ENCODE data around the gene SYCP2.
"Not testable (repeated sequence)": the region's sequence is repeated elsewhere in the genome, so short reads cannot be mapped to it uniquely, and the experiment has no call there.

Gene SYCP2

GRCh38 chr20:59933296-59933848, at the start of gene SYCP2:
SYCP2 (minus strand) TSS chr20:59933637; CDS start chr20:59922413, 11,224 bp downstream.
- DNase-seq, result peak; percentile 67

- DNase-seq, result no peak
Measured at GRCh38 chr20:59983076-59983475, 49.6 kb upstream of the SYCP2 start.

- DNase-seq, result no peak
Measured at GRCh38 chr20:59977086-59977485, 43.6 kb upstream of the SYCP2 start.

DNA sequence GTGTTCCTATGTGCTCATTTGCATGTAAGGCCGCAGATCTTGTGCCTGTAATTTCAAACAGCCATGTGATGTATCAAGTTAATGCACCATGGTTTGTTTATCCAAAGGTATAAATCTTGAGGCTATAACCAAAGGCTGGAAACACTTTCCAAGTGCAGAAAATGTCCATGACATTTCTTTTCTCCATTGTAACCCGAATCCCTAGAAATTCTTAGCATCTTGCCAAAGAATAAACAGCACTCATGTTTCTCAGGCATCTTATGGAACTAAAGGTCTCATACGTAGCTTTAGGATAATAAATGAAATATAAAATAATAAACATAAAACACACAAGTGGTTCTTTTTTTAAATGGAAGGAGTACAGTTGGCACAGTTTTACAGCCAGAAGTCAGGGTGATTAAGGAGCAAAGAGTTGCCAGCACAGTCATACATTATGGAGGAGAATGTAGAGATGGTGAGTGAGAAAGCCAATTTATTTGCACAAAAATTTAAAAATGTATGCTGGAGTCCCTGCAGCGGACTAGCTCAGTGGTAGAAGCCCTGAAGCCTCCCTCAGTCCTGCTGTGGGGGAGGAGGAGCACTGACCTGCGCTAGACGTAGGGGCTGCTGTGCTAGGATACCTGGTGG, 42.8 kb upstream of the SYCP2 start:
- DNase-seq, result no peak

DNA sequence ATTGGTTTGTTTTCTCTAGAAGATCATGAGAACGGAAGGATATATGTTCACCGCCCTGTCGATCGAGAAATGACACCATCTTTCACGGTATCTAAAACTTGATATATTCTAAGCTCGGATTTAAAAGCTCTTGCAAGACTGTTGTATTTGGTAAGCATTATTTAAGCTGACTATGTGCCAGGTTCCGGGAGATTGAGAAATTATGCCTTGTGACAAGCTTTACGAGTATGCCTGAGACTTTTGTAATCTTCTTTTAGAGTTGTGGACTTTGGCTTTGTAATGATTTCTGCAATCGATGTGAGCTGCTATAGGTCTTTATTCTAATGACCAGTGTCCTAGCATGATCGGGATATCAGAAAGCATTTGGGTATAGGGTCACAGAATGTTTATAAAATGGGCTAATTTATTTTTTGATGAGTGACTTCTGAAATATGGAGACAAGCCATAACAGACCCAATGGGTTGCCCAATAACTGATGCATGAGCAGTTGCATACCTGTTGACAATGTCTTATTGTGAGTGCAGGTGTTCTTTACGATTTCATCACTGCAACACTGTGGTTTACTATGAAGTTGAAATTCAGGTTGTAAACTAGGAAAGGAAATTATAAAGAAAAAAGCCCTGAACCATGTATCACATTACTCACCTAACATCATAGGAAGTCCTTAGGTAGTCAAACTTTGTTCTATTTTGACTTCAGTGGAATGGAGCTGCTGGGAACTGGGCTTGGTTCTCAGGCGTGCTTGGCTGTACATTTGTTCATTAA, 38.8 kb upstream of the SYCP2 start:
- no peak for DNase-seq

- DNase-seq, result no peak
Measured at GRCh38 chr20:59971428-59971827, 38.0 kb upstream of the SYCP2 start.

GRCh38 chr20:59966428-59966827, 33.0 kb upstream of the SYCP2 start:
- DNase-seq, result no peak

DNA sequence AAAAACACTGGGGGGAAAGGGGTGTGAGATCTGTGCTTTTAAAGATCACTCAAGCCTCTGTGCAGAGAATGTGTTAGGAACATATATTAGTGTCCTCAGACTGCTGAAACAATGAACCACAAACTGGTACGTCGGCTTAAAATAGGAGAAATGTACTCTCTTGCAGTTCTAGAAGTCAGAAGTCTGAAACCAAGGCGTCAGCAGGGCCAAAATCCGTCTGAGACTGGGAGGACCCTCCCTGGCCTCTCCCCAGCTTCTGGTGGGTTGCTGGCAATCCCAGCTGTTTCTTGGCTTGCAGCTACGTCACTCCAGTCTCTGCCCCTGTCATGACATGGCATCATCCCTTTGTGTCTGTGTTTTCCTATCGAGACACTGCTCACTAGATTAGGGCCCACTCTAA, 28.7 kb upstream of the SYCP2 start:
- DNase-seq, result no peak

DNA sequence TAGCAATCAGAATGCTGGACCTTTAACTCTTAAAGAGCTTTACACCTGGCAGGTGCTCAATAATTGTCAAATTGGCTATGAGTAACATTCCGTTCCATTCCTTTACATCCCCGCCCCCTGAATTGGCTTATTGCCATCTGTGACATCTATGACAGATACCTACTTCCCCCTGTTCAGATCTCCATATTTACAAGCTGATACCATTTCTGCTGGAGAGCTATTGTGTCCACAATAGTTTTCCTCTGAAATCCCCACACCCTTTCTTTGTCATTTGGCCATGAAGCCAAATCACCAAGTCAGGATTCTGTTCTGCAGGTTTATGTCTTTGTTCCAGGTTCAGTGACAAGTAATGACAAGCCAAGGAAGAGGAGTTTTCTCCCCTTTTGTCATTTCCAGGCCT, 28.0 kb upstream of the SYCP2 start:
- DNase-seq, result no peak

DNA sequence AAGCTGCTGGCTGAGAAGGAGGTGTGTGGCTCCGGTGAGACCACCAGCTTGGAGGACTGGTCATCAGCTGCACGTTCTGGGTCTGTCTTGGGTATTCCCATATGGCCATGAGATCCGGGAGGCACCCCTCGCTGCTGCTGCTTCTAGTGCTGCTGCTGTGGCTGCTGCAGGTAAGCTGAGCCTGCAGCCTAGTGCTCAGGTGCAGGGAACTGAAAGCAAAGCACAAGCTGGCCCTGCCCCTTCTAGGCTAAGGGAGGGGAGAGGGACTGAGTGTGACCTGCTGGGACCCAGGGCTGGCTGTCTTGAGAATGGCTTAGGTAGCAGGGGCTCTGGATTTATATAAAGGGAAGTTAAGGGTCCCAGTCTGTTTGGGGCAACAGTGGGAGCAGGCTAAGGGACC, 25.2 kb upstream of the SYCP2 start:
- no peak for DNase-seq

GRCh38 chr20:59958123-59958522, 24.7 kb upstream of the SYCP2 start, which contains the start of gene CDH26:
CDH26 (plus strand) TSS chr20:59958423; CDS start chr20:59958727, 304 bp downstream.
- DNase-seq, result no peak

GRCh38 chr20:59957568-59957967, 24.1 kb upstream of the SYCP2 start:
- not testable (repeated sequence) for DNase-seq

DNA sequence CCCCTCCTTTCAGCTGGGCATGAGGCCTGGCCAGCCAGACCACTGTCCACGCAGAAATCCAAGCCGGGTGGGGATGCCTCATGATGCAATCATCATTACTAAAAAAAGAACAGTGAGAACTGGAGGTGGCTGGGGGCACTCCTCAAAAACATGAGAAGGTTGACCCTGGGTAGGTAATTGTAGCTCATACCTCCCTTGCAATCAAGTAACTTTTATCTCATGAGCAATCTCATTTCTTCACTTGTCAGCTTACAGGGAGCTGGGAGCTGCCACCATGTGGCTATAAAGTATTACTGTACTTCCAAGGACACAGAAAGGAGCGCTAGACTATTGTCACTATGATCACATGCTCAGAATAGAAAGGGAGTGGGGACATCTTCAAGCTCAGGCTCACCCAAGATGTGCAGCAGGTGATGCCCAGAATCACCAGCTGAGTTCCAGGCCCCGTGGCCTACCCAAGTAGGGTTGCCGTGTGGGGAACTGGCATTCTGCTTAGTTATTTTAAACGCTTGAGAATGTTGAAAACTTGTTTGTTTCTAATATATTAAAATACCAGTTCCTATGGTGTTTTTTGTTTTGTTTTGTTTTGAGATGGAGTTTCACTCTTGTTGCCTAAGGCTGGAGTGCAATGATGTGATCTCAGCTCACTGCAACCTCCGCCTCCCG, 21.8 kb upstream of the SYCP2 start:
- DNase-seq, result no peak

- no peak for DNase-seq
Measured at GRCh38 chr20:59954718-59955117, 21.3 kb upstream of the SYCP2 start.

- no peak for DNase-seq
Measured at GRCh38 chr20:59949911-59950310, 16.5 kb upstream of the SYCP2 start.

DNA sequence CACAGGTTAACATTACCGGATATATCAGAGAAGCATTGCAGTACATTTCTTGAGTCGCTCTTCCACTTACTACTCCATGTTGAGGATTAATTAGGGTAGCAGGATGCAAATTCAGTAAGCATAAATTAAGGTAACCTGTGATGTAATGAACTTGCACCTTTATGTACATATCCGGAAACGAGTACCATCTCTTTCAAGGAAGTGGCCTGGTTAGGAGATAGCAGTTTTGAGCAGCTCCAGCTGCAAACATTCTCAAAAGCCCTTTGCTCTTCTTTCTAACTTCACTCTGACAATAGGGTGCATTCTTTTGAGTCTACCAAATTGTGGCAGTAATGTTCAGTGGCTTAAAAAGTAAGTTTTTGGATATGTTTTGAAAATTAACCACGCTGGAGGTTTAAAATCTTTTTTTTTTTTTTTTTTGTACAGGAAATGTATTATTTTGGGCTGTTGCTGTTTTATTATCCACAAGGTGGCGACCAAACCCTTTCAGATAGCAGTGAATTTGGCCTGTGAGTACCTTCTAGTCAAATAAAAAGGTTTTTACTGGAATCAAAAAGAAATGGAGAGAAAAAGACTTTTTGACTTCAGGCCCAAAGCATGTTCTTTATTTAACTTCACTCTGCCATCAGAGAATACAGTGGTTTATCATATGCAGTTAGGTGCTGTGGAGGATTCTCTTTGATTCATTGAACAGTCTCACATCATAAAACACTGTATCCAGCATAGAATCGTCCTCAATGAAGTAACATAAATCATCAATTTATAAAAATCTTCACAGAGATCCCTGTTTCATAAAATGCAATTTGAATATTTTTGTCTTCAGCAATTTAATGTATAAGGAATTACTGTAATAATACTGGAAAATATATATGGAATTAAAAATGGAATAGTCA, 15.6 kb upstream of the SYCP2 start:
- DNase-seq, result no peak

DNA sequence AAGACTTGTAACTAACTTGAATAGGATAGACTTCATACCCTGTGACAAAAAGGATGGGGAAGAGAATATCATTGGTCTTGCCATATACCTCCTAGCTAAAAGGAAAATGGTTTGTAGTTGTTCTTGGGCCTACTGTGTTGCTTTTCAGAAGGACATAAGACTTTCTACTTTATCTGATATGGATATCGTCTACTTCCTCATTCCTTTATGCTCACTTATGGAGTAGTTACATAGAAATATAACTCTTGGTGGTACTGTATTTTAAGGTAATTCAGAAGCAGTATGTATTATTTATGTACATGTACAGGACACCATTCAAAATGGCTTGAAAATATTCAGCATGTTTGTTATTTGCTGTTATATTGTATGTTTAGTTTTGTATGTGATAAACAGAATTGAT, 14.8 kb upstream of the SYCP2 start:
- no peak for DNase-seq

DNA sequence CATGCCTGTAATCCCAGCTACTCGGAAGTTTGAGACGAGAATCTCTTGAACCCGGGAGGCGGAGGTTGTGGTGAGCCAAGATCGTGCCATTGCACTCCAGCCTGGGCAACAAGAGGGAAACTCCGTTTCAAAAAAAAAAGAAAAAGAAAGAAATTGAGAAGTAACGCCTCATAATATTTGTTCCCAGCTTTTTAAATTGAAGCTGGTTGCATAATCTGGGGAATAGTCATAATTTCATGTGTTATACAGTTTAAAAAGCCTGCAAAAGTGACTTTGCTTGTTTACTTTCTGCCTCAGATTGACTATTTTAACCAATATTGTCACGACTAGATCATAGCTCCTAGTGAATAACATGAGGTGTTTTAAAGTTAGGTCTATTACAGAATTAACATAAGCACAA, 13.9 kb upstream of the SYCP2 start:
- DNase-seq, result no peak

DNA sequence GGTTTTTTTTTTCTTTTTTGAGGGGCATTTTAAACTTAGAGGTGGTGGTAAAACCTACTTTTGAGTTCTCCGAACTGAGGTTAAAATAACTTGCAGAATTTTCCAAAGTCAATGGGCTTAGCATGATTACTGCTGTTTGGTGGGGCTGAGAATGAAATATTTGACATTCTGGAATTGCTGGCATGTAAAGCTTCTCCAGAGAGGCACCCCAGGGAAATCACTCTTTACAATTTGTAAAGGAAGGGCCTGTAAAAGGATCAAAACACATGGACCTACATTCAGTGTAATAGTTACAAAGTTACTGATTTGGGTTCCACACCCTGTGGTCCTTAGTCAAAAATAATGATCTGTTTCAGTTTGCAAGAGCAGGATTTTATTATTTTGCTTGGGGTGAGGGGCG, 12.3 kb upstream of the SYCP2 start:
- DNase-seq, result no peak

DNA sequence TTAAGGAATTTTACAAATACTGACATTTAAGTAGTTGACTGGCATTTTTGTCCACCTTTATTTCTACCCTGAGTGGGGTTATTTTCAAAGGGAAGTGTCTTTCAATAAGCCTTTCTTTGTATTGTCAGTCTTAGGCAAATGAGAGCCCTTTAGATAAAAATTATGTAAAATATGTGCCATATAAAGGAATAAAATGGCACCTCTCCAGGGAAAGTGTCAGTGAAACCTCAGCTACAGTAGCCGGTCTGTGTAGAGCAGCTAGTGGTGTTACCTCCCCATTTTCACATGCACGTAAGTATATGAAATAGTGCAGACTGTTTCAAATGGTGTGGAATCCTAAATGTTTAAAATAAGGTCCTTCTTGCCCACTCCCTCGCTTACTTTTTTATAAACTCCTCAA, 11.7 kb upstream of the SYCP2 start:
- DNase-seq, result no peak

GRCh38 chr20:59944726-59945125, 11.3 kb upstream of the SYCP2 start:
- no peak for DNase-seq

GRCh38 chr20:59942245-59942644, 8.8 kb upstream of the SYCP2 start:
- no peak for DNase-seq

GRCh38 chr20:59940956-59941294, 7.5 kb upstream of the SYCP2 start:
- no peak for DNase-seq

Measured in NCI-H1092 (cell line).